GM18858 (cell line): ENCODE results near the gene AHCTF1.
"Not testable (repeated sequence)": the region's sequence is repeated elsewhere in the genome, so short reads cannot be mapped to it uniquely, and the experiment has no call there.

Source experiments
- ATAC-seq: cut with Tn5 transposase; IDR thresholded peaks from one replicate; pipeline ENCODE4 v1.9.1; 2021; ENCODE audit not compliant: unreplicated experiment

Gene AHCTF1

DNA sequence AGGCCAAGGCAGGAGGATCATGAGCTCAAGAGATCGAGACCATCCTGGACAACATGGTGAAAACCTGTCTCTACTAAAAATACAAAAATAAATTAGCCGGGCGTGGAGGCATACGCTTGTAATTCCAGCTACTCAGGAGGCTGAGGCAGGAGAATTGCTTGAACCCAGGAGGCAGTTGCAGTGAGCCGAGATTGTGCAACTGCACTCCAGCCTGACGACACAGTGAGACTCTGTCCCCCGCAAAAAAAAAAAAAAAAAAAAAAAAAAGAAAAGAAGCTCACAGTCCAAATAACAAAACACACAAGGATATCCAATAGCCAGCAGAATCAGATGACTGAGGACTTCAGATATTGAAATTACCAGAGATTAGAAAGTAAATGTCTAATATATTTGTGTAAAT is 11.8 kb downstream of the AHCTF1 start:
- ATAC-seq: no peak

DNA sequence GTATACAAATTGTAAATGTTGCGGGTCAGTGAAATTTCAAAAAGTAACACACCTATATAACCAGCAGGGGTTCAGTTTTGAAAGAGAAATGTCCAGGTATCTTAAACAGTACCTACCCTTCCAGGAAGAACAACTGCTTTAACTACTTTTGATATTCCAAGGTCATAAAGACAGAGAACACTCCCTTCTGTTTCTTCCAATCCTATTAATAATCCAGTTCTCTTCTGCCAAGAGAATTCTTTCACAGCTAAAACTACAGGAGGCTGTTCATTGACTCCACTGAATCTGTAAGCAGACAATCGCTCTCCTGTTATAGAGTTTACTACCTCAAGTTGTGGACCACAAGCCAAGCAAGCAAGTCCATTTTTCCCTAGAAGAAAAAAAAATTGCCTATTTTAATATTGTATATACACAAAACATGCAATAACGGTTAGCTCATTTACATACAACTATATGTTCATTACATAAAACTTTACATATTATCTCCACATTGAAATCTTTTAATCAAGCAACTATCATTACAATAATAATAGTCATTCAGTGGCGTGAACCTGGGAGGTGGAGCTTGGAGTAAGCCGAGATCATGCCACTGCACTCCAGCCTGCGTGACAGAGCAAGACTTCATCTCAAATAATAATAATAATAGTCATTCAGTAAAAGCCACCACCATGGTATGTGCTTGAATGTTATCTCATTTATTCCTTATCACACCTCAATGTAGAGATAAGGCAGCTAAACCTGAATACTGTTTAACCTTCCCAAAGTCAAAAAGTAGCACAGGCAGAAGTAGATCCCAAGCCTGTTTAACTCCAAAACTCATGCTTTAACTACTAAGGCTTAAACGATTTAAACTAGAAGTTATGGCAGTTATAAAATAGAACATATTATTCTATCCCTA is 15.5 kb downstream of the AHCTF1 start:
- not testable (repeated sequence) for ATAC-seq

DNA sequence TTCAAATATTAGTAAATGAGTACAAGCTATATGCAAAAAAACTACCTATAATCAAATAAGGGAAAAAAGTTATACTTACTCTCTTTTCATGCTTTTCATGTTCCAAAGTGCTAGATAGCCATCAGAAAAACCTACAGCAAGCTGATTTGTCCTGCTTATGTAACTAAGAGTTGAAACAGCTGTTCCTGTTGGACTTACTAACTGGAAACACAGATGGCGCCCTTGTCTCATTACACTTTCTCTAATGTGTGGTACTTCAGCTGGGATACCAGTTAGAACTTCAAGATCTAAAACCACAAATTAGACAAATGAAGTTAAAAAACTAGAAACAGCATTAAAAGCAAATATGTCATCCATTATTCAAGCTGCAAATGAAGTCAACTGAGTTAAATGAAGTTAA is 24.3 kb downstream of the AHCTF1 start:
- no peak for ATAC-seq

DNA sequence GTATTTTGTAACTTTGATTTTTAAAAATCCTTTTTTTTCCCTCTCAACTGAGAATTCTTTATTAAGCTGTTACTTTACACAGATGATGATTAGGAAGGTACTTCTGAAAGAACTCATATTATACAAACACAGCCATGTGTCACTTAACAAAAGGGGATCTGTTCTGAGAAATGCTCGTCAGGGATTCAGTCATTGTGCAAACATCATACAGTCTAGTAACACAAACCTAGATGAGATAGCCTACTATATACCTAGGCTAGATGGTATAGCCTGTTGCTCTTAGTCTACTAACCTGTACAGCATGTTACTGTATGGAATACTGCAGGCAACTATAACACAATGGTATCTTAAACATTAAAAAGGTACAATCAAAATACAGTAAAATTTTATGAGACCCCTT is 24.9 kb downstream of the AHCTF1 start:
- ATAC-seq: no peak

DNA sequence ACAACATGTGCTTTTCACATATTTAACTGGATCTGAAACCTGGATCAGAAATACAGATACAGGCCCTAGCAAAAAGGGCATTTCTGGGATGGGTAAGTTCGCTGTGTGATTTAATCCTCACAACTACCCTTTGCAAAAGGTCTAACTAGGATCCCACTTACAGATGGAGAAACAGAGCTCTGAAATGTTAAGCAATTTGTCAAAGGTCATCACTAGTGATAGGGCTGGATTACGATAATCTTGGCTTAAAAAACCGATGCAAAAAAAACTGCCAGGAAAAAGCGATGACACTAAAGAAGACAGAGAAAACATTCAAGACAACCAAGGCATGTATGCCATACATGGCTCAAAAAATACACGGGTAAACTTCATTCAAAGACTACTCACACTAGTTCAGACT is 29.9 kb downstream of the AHCTF1 start:
- no peak for ATAC-seq

DNA sequence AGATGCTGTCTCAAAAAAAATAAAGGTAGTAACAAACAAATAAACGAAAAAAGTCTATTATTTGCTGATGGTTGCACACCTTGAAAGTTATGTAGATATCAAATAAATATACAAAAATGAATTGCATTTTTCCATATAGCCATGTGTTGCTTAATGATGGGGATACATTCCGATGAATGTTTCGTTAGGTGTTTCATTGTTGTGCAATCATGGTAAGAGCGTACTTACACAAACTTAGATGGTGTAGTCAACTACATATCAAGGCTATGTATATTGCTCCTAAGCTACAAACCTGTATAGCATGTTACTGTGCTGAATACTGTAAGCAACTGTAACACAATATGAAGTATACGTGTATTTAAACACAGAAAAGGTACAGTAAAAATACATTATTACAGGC is 34.4 kb downstream of the AHCTF1 start:
- ATAC-seq: no peak

DNA sequence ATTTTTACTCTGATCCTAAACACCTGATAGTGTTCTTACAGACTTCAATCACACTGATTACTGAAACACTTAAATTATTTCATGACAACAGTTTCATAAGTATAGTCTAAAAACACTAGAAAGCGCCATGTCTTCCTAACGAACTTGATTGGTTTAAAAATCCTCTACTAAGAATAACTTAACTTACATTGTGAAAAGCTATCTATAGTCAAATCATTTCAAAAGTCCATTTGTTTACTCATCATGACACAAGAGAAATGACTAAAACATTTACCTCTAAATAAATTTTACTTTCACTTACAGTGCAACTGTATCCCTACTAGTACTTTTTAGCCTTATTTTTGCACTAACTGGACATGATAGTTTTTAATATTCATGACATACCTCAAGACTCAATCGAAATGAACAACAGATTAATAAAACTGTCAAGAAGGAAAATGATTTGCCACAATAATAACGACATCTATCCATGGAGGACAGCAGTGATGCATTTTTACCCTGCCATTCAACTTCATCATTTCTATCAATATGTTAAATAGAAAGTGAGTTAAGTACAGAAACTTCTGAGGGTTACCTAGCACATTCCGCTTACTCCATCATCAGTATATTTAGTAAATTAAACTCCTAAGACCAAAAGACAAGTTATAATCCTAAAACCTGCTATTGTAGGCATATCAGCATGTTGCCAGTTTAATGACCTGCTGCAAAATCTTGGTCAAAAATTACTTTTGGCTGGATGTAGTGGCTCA is 38.4 kb downstream of the AHCTF1 start:
- ATAC-seq: peak; percentile 64

DNA sequence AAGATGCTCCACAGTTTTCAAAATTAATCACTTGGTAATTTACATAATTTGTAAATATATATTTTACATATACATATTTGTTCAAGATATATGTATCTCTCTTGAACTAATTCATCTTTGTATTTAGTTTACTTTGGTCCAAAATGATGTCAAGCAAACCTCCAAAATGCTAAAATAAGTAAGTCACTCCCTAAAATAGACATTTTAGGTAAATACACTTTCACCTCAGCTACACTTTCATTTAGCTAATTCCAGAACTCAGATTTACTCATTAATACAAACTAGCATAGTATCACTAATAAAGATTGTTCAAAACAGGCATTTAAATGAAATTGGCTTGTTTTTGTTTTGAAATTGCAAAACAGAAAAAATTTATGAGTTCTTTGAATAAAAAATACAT is 40.6 kb downstream of the AHCTF1 start:
- ATAC-seq: no peak

DNA sequence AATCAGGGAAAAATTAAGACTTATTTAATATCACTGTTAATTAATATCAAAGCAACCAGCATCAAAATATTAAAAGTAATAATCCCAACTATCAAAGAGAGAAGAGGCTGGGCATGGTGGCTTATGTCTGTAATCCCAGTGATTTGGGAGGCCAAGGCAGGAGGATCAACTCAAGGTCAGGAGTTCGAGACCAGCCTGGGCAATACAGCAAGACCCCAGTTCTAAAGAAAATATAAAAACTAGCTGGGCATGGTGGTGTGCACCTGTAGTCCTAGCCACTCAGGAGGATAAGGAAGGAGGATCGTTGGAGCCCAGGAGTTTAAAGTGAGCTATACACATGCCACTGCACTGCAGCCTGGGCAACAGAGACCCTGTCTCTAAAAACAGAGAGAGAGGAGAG is 43.2 kb downstream of the AHCTF1 start:
- ATAC-seq: no peak

DNA sequence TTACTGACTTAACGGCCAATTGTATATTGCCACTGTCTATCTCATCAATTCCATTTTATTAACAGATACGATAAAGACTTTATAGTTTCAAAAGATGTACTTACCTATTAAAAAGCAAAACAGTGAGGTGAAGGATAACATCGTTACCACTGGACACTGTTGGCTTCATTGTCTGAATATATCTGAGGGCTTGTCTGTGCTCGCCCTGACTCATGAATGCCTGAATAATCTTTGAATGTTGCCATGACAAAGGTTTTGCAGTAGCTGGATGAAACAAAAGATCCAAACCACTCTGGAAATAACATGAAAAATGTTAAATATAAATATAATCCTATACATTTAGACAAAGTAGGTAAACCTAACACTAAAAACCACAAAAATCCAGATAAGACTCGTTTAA is 46.4 kb downstream of the AHCTF1 start:
- not testable (repeated sequence) for ATAC-seq

DNA sequence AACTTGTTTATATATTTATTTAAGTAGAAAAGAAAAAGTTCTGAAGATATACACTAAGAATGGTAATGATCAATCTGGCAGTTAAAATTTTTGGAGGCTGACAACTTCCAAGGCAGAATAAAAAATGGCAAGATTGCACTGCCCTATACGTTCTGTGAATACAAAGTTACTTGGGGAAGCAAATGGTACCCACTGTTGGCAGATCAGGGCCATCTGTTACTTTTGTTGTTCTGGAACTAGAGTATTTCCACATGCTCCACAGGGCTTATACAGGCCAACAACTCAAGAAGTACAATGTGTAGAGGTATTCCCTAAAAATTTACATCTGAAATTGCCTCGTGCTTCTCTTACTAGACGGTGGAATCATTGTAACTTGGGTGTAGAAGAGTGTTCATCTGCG is 53.2 kb downstream of the AHCTF1 start:
- no peak for ATAC-seq

DNA sequence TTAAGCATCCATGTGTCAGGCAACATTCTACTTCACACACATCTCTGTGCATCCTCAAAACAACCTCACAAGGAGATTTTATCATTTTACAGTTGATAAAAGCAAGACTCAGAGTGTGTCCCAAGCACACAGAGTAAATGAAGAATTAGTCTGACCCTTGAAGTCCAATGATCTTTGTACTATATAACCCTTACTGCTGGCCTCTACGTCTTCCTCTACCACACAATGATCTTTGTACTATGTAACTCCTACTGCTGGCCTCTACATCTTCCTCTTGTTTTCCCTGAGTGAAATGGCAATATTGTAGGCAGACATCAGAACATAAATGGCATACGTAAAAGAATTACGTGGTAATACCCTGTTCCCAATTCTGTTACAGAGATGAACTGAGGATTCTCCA is 55.3 kb downstream of the AHCTF1 start:
- no peak for ATAC-seq

DNA sequence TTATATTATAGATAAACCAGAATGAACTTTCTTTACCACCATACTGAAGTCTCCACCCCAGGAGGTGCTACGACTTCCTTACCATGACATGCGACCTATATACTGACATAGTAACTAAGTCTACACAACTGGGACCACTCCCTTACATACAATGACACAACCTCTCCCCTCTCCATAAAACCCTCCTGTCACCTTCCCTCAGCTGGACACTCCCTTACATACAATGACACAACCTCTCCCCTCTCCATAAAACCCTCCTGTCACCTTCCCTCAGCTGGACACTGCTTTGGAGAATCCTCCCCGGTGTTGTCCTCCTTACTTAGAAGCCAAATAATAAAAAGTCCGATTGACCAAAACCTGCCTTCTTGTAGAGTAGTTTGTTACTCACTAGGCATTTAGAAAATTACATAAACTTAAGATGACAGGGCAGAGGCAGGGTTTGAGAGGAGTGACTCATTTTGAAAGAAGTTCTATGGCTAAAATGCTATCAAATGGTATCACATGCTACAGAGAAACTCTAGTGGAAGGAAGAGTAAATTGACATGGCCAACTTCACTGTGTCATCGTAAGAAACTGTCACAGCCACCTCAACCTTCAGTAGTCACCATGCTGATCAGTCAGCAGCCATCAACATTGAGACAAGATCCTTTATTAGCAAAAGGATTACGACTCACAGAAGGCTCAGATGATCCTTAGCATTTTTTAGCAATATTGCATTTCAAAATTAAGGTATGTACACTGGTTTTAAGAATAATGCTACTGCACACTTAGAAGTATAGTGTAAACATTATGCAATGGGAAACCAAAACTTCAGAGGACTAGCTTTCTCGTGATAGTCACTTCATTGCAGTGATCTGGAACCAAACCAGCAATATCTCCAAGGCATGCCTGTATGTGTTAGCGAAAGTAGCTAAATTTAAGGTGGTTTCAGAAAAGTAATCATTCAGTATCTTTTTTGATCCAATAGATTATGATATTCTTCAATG is 56.4 kb downstream of the AHCTF1 start:
- ATAC-seq: peak; percentile 67

DNA sequence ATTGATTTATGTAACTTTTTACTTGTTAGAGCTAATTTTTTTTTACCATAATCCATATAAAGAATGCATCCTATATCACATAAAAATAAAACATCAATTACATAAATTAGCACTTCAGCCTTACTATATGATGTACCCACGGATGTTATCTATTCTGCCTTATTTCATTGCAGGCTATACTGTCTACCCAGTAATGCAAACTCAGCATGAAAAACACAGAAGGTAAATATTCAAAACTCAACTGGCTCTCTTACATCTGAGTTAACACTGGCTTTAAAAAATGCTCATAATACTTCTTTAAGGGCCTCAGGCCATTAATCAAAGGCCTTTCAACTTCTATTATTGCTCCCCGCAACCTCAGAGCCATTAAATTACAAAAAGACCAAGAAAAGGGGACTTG is 65.8 kb downstream of the AHCTF1 start:
- no peak for ATAC-seq

DNA sequence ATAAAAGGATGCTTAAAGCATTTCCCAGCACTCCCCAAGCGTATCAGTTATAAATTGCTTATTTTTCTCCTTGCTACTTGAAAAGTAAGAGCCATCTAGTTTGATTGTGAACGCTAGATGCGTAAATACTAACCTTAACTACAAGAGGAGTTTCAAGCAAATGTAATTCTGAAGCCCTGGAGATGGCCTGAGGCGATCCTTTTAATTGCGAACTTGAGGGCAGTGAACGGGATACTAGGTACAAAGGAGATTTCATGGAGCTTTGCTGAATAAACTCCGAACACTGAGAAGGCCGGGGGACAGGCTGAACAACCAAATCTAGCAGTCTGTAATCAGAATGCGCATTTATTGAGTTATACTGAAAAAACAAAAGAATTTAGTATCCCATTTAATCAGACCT is 68.0 kb downstream of the AHCTF1 start:
- ATAC-seq: not testable (repeated sequence)

DNA sequence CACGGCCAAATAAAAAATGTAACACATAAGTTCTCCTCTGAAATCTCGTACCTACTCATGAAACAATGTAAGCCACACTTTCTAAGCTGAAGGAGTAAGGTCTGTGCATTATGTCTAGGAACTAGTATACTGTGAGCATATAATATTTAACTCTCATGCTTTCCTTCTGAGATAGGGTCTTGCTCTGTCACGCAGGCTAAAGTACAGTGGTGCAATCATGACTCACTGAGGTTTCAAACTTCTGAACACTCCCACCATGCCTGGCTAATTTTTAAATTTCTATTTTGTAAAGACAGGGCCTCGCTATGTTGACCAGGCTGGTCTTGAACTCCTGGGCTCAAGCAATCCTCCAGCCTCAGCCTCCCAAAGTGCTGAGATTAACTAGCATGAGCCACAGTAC is 71.3 kb downstream of the AHCTF1 start:
- ATAC-seq: no peak

DNA sequence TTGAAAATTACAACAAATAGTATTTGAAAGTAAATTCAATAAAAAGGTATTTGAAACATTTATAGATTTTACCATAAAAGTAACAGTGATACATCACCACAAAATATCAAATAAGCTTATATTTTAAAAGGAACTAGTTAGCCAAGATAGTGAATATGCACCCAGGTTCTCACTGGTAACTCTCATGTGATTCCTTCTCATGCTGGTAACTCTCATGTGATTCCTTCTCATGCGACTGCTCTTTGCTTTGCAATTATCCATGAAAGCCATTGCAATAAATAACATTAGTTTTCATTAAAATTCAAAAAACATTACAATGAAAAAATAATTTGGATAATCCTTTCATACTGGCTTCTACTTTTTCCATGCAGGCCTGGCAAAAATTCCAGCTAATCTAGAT is 75.4 kb downstream of the AHCTF1 start:
- no peak for ATAC-seq

DNA sequence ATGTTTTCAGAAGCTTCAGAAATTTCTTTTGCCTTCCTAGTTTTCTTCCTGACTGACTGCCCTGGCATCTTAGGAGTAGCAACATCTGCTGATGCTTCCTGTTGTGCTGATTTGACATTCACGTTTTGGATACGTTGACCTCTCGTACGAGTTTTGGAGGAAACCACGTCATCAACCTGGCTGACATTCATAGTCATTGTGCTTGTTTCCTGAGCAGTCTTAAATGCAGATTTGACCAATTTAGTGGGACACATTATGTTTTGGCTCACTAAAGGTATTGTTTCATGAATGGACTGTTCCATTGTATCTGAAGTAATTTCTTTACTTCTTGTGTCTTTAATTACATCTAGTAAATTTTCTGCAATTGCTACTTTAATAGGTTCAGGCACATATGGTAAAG is 81.1 kb downstream of the AHCTF1 start:
- not testable (repeated sequence) for ATAC-seq

DNA sequence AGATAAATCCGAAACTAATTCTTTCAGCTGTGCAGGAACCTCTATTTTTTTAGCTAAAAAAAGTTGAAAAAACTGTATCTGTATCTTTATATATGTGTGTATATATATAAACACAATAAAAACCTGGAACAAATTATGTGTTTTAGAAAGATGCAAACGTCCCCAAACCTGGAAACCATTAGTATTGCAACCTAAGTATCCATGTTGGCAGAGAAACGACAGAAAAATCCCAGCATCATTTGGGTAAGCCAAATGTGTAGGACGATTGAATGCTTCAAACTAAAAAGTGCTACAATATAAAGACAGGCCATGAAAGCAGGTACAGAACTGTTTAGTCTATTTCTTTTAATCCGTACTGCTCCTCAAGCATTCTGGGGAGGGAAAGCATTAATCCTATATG is 87.9 kb downstream of the AHCTF1 start:
- ATAC-seq: no peak

DNA sequence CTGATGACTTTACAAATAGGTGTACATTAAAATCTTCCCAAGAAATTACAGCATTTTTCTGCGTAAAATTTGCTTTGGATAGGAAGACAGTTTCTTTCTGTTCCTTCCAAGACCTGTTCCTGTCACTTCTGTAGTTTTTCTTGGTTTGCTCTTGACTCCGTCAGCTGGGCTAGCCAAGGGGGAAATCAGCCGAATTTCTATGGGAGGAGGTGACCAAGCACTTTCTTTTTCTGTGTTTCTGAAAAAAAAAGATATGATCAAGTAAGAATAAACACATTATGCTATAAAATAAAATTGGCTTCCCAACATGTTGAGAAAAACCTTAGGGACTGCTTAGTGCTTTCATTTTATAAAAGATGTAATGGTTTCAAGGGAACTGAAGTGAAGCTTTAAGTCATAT is 91.0 kb downstream of the AHCTF1 start:
- ATAC-seq: not testable (repeated sequence)

DNA sequence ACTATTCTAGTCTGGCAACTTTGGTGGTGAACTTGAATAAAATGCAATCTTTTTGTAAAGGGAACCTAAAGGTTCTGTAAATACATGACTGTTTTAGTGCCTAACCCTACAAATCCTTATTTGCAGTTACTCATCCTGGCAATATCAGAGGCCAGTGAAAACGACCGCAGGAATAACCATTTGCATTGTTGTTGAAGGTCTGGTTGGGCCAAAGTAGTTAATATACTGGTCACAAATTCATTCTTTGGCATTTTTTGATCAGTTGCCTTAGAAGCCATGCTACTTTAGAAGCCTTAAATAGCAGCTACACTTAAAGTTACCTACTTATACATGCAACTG is 93.7 kb downstream of the AHCTF1 start:
- no peak for ATAC-seq
